ENCODE data around the gene TMEM120A. TPM values are rescaled to one million over a fixed set of nuclear protein-coding genes. Genes with fewer than 3 reads are reported as not detected.
"Not testable (repeated sequence)": the region's sequence is repeated elsewhere in the genome, so short reads cannot be mapped to it uniquely, and the experiment has no call there.

TMEM120A gene
- total RNA-seq: 80.4 TPM

- peak; percentile 97 for DNase-seq (ENCODE audit: low spot score)
These were observed at the start of gene TMEM120A for GRCh38 chr7:75994388-75995051. TMEM120A (minus strand) TSS chr7:75994595; CDS start chr7:75994570, 25 bp downstream.

- no peak for DNase-seq (ENCODE audit: low spot score)
These were observed 45.7 kb upstream of the TMEM120A start for GRCh38 chr7:76040126-76040525.

DNA sequence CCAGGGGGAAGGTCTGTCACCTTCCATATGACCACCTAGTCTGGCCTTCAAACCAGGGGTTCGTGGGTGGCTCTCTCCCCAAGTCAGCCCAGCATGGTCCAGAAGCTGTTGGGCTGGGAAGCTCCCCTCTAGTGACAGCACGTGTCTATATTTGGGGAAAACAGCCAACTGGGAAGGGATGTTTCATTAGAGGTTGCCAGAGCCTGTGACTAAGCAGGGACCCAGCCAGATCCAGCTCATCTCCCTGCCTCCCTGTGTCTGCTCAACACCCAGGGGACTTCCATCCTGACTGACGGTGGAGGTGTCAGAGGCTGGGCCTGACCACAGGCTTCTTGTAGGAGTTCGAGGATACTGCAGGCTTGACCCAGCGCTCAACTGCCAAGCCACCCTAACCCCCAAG lies 42.9 kb upstream of the TMEM120A start:
- no peak for DNase-seq (ENCODE audit: low spot score)

GRCh38 chr7:76031964-76032363 lies 37.6 kb upstream of the TMEM120A start:
- DNase-seq (ENCODE audit: low spot score): no peak

GRCh38 chr7:76029682-76030081 lies 35.3 kb upstream of the TMEM120A start:
- not testable (repeated sequence) for DNase-seq (ENCODE audit: low spot score)

GRCh38 chr7:76023002-76023401 lies 28.6 kb upstream of the TMEM120A start:
- DNase-seq (ENCODE audit: low spot score): no peak

DNA sequence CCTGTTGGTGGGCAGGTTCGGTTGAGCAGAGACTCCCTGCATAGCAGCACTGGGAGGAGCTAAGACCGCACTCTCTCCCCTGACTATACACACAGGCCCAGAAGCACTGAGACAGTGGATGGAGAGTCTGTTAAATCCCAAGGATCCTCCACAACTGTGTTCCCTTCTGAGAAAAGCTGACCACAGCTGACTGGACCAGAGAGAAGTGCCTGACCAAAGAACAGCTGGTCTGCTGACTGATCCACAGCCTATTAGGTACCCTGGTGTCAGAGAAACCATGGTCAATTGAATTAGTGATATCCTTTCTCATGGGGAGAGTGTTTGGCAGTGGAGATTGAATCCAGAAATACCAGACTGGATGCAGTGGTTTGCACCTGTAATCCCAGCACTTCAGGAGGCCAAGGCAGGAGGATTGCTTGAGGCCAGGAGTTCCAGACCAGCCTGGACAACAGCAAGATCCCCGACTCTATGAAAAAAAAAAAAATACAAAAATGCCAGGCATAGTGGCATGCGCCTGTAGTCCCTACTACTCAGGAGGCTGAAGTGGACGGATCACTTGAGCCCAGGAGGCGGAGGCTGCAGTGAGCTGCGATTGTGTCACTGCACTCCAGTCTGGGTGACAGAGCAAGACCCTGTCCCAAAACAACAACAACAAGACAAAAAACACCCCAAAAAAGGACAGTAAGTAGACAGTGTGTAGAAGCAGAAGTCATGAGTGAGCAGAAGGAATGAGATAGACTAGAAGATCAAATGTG lies 27.8 kb upstream of the TMEM120A start:
- no peak for DNase-seq (ENCODE audit: low spot score)

GRCh38 chr7:76020031-76020714 lies 25.8 kb upstream of the TMEM120A start:
- DNase-seq (ENCODE audit: low spot score): peak; percentile 68

- not testable (repeated sequence) for DNase-seq (ENCODE audit: low spot score)
These were observed 24.1 kb upstream of the TMEM120A start for GRCh38 chr7:76018520-76018919.

GRCh38 chr7:76016191-76016947 lies 22.0 kb upstream of the TMEM120A start:
- DNase-seq (ENCODE audit: low spot score): no peak

DNA sequence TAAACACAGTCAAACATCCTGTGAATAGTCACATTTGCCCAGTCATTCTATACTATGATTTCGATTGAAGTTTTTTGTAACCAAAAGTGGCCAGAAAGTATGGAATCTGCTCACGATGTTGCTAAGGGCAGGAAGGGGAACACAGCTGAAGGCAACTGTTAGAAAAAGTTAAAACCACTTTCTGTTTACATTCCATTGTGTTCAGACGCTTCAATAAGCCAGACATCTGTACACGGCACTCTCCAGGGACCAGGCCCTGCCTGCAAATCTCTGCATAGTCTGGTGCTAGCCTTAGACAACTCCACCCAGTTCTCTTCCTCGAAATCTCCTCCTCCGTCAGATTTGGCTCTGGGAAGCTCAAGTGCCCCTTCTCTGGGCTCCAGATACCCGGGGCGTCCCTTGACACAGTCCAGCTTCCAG lies 17.1 kb upstream of the TMEM120A start:
- DNase-seq (ENCODE audit: low spot score): no peak

GRCh38 chr7:76009672-76010600 lies 15.5 kb upstream of the TMEM120A start:
- DNase-seq (ENCODE audit: low spot score): no peak

GRCh38 chr7:76008156-76008687 lies 13.8 kb upstream of the TMEM120A start:
- DNase-seq (ENCODE audit: low spot score): no peak

- DNase-seq (ENCODE audit: low spot score): not testable (repeated sequence)
These were observed 10.6 kb upstream of the TMEM120A start for GRCh38 chr7:76005004-76005403.

GRCh38 chr7:76003351-76003750 lies 9.0 kb upstream of the TMEM120A start:
- no peak for DNase-seq (ENCODE audit: low spot score)

DNA sequence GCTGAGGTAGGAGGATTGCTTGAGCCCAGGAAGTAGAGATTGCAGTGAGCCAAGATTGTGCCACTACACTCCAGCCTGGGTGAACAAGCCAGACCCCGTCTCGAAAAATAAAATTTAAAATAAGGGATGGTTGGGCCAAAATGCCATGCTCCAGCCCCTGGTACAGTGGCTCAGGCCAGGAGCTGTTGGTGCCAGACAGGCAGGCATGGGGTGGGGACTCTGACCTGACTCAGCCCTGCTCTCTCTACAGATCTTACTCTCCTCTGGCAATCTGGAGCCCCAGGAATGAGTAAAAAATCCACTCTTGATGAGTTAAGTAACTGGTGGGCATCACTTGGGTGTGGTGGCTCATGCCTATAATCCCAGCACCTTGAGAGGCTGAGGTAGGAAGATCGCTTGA lies 8.4 kb upstream of the TMEM120A start:
- DNase-seq (ENCODE audit: low spot score): no peak

GRCh38 chr7:76002139-76002538 lies 7.7 kb upstream of the TMEM120A start:
- DNase-seq (ENCODE audit: low spot score): no peak

GRCh38 chr7:76000566-76000965 lies 6.2 kb upstream of the TMEM120A start:
- no peak for DNase-seq (ENCODE audit: low spot score)

DNA sequence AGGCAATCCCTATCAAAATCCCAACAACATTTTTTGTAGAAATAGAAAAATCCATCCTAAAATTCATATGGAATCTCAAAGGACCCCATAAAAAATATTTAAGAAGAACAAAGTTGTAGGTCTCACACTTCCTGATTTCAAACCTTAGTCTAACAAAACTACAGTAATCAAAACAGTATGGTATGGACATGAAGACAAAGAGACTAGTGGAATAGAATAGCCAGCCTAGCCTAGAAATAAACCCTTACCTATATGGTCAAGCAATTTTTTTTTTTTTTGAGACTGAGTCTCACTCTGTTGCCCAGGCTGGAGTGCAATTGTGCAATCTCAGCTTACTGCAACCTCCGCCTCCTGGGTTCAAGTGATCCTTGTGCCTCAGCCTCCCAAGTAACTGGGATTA lies 3.6 kb upstream of the TMEM120A start:
- no peak for DNase-seq (ENCODE audit: low spot score)

- DNase-seq (ENCODE audit: low spot score): no peak
These were observed 2.1 kb upstream of the TMEM120A start for GRCh38 chr7:75996476-75996875.

GRCh38 chr7:75995996-75996395 lies 1.6 kb upstream of the TMEM120A start:
- no peak for DNase-seq (ENCODE audit: low spot score)
